A549 (cell line): ENCODE data around the gene NPIPB8. TPM values are rescaled to one million over a fixed set of nuclear protein-coding genes. Genes with fewer than 3 reads are reported as not detected.
"Not testable (repeated sequence)": the region's sequence is repeated elsewhere in the genome, so short reads cannot be mapped to it uniquely, and the experiment has no call there.

Experiments used
- ATAC-seq, 2 experiments: fragments of 200-7000 bp in 1 of 2; fragments of >200 bp in 1 of 2; cut with Nextera tagmentation in 1 of 2; cut with Tn5 transposase in 1 of 2; 3 replicates each; pipeline versions ENCODE4 v1.8.0 to v1.9.1; 2018 to 2020; ENCODE audit warnings: mild to moderate bottlenecking in 1 of 2, moderate library complexity in 1 of 2
- CTCF ChIA-PET: fragments of 300-600 bp; sonication (Branson Sonifier 250); formaldehyde crosslinking; extraction: SDS; loops from one replicate; lab custom pipeline; 2021; ENCODE audit warnings: antibody characterized with exemption, inconsistent platforms; lab: Yijun Ruan, JAX
- POLR2A ChIA-PET: fragments of 350-600 bp; formaldehyde crosslinking; extraction: SDS; loops from one replicate; lab custom pipeline; 2021; ENCODE audit warnings: antibody characterized with exemption, inconsistent platforms; lab: Yijun Ruan, JAX
- DNase-seq, 2 experiments: peaks; one replicate each; pipeline versions ENCODE4 v3.0.0 to v3.0.0-alpha.2; 2011 to 2016; ENCODE audit warnings: low read depth in 1 of 2, low spot score in 1 of 2
- FAIRE-seq: peaks from 2 replicates; lab custom pipeline; 2011; peaks lifted over from hg19 to GRCh38; lab: Jason Lieb, UNC
- H3K27ac ChIP-seq, 2 experiments: fragments of >200 bp; sonication (Bioruptor Twin); formaldehyde crosslinking; 3 replicates each; pipeline ENCODE4 v1.5.1; 2016 to 2017
- H3K4me1 ChIP-seq: fragments of >200 bp; sonication (Bioruptor Twin); formaldehyde crosslinking; 3 replicates; pipeline ENCODE4 v1.6.1; 2016
- H3K4me2 ChIP-seq: fragments of >200 bp; sonication (Bioruptor Twin); formaldehyde crosslinking; 3 replicates; pipeline ENCODE4 v1.6.1; 2016
- H3K4me3 ChIP-seq: fragments of >200 bp; sonication (Bioruptor Twin); formaldehyde crosslinking; 3 replicates; pipeline ENCODE4 v1.5.1; 2016
- H3K9me3 ChIP-seq: fragments of >200 bp; sonication (Bioruptor Twin); formaldehyde crosslinking; 3 replicates; pipeline ENCODE4 v1.6.1; 2016
- WGBS: methylation state at CpG from one replicate; pipeline ENCODE4 v1.1.6; 2017; ENCODE audit errors: missing lambda C conversion rate; 5-methylcytosine and 5-hydroxymethylcytosine counted together
- polyA plus RNA-seq, 4 experiments: library from polyadenylated mRNA; depleted of rRNA in 3 of 4; stranded (reverse); fragments of >200 nt; fragmentation: RNase III in 1 of 4; extraction: RNeasy Plus Mini Kit Qiagen cat#74134 plus additional on column Dnase treatment in 1 of 4; gene quantifications; 2 replicates in 3 of 4; 3 replicates in 1 of 4; pipeline ENCODE4 v1.2.3, GENCODE V29; 2011 to 2017

The NPIPB8 gene
- polyA plus RNA-seq, 2 of the 4 experiments (the other 2 are of a cell fraction) = 0.98 to 1.0 TPM

GRCh38 chr16:28689425-28689824, 51.6 kb downstream of the NPIPB8 start:
- H3K9me3 ChIP-seq, H3K4me1 ChIP-seq, ATAC-seq, H3K27ac ChIP-seq, POLR2A ChIA-PET, CTCF ChIA-PET, H3K4me3 ChIP-seq, FAIRE-seq, H3K4me2 ChIP-seq, DNase-seq: not testable (repeated sequence)
- 85% methylated on average over 3 of the region's 13 CpGs for WGBS

- H3K9me3 ChIP-seq, ATAC-seq, H3K27ac ChIP-seq, H3K4me1 ChIP-seq, H3K4me3 ChIP-seq, DNase-seq, FAIRE-seq, H3K4me2 ChIP-seq, CTCF ChIA-PET, POLR2A ChIA-PET: not testable (repeated sequence)
- WGBS = 91% methylated on average over 3 of the region's 4 CpGs
Observed at GRCh38 chr16:28691722-28692121, 53.9 kb downstream of the NPIPB8 start.

- H3K4me2 ChIP-seq, H3K4me3 ChIP-seq, DNase-seq, H3K9me3 ChIP-seq, POLR2A ChIA-PET, H3K27ac ChIP-seq, FAIRE-seq, H3K4me1 ChIP-seq, CTCF ChIA-PET: not testable (repeated sequence)
- ATAC-seq = peak; percentile 77 to 80
- 11% methylated on average over 2 of the region's 11 CpGs for WGBS
Observed at GRCh38 chr16:28693257-28693950, 55.5 kb downstream of the NPIPB8 start.

- CTCF ChIA-PET, H3K4me3 ChIP-seq, H3K4me1 ChIP-seq, FAIRE-seq, DNase-seq, POLR2A ChIA-PET, H3K27ac ChIP-seq, H3K4me2 ChIP-seq, H3K9me3 ChIP-seq: not testable (repeated sequence)
- 90% methylated on average over 2 of the region's 9 CpGs for WGBS
- ATAC-seq = peak in 1 of 2 experiments; percentile 30; a peak in 3 of 6 replicates
Observed at GRCh38 chr16:28699792-28700191, 61.9 kb downstream of the NPIPB8 start.

- WGBS = 91% methylated on average over 16 of the region's 19 CpGs
- CTCF ChIA-PET = not testable (repeated sequence)
Observed at GRCh38 chr16:28700349-28700748, 62.5 kb downstream of the NPIPB8 start.

GRCh38 chr16:28701384-28701783, 63.5 kb downstream of the NPIPB8 start:
- no CpG with 5 or more reads among the region's 8 CpGs for WGBS

More at GRCh38 chr16:28700349-28700748, 62.5 kb downstream of the NPIPB8 start:
- POLR2A ChIA-PET, H3K9me3 ChIP-seq, H3K27ac ChIP-seq, H3K4me2 ChIP-seq, DNase-seq, ATAC-seq, FAIRE-seq, H3K4me3 ChIP-seq, H3K4me1 ChIP-seq: not testable (repeated sequence)

GRCh38 chr16:28704246-28704645, 66.4 kb downstream of the NPIPB8 start:
- ATAC-seq, POLR2A ChIA-PET, H3K9me3 ChIP-seq: not testable (repeated sequence)

More at GRCh38 chr16:28701384-28701783, 63.5 kb downstream of the NPIPB8 start:
- FAIRE-seq, H3K4me2 ChIP-seq, CTCF ChIA-PET, H3K27ac ChIP-seq, H3K9me3 ChIP-seq, POLR2A ChIA-PET, DNase-seq, H3K4me1 ChIP-seq, H3K4me3 ChIP-seq: not testable (repeated sequence)
- peak; percentile 39 to 40; a peak in 3 of 6 replicates for ATAC-seq

More at GRCh38 chr16:28704246-28704645, 66.4 kb downstream of the NPIPB8 start:
- H3K27ac ChIP-seq, H3K4me1 ChIP-seq, H3K4me2 ChIP-seq, H3K4me3 ChIP-seq, DNase-seq, CTCF ChIA-PET: not testable (repeated sequence)
- FAIRE-seq = peak; percentile 49
- WGBS = 100% methylated on average over 3 of the region's 7 CpGs

Other genes starting within 250 kb of the NPIPB8 start
- 33.1 and 77.6 TPM in 2 replicates for gene EIF3CL, start 234.2 kb upstream of the NPIPB8 start, polyA plus RNA-seq (2011; rRNA removed)
- 131 to 146 TPM (median 138 TPM) in 3 replicates for gene EIF3CL, start 234.2 kb upstream of the NPIPB8 start, polyA plus RNA-seq (2017; fragmentation: RNase III; extraction: RNeasy Plus Mini Kit Qiagen cat#74134 plus additional on column Dnase treatment)
- gene NPIPB7, start 165.7 kb upstream of the NPIPB8 start, polyA plus RNA-seq (2011; rRNA removed) = 0.13 and 0.38 TPM in 2 replicates
- 0.61 to 0.80 TPM (median 0.66 TPM) in 3 replicates for gene NPIPB7, start 165.7 kb upstream of the NPIPB8 start, polyA plus RNA-seq (2017; fragmentation: RNase III; extraction: RNeasy Plus Mini Kit Qiagen cat#74134 plus additional on column Dnase treatment)
- 17.4 and 22.3 TPM in 2 replicates for gene CLN3, start 146.0 kb upstream of the NPIPB8 start, polyA plus RNA-seq (2011; rRNA removed)
- gene CLN3, start 146.0 kb upstream of the NPIPB8 start, polyA plus RNA-seq (2017; fragmentation: RNase III; extraction: RNeasy Plus Mini Kit Qiagen cat#74134 plus additional on column Dnase treatment) = 18.0 to 22.2 TPM (median 21.5 TPM) in 3 replicates
- gene APOBR, start 143.4 kb upstream of the NPIPB8 start, polyA plus RNA-seq (2011; rRNA removed) = 0.01 TPM in 1 of 2 replicates, not detected in the other
- 0.05 to 0.08 TPM (median 0.07 TPM) in 3 replicates for gene APOBR, start 143.4 kb upstream of the NPIPB8 start, polyA plus RNA-seq (2017; fragmentation: RNase III; extraction: RNeasy Plus Mini Kit Qiagen cat#74134 plus additional on column Dnase treatment)
- not detected in 2 replicates for gene IL27, start 131.2 kb upstream of the NPIPB8 start, polyA plus RNA-seq (2011; rRNA removed)
- gene IL27, start 131.2 kb upstream of the NPIPB8 start, polyA plus RNA-seq (2017; fragmentation: RNase III; extraction: RNeasy Plus Mini Kit Qiagen cat#74134 plus additional on column Dnase treatment) = not detected in 3 replicates
- 19.0 and 47.8 TPM in 2 replicates for gene NUPR1, start 99.1 kb upstream of the NPIPB8 start, polyA plus RNA-seq (2011; rRNA removed)
- gene NUPR1, start 99.1 kb upstream of the NPIPB8 start, polyA plus RNA-seq (2017; fragmentation: RNase III; extraction: RNeasy Plus Mini Kit Qiagen cat#74134 plus additional on column Dnase treatment) = 24.5 to 29.3 TPM (median 25.9 TPM) in 3 replicates
- gene SGF29, start 84.1 kb upstream of the NPIPB8 start, polyA plus RNA-seq (2011; rRNA removed) = 3.3 and 4.5 TPM in 2 replicates
- 19.3 to 20.8 TPM (median 20.3 TPM) in 3 replicates for gene SGF29, start 84.1 kb upstream of the NPIPB8 start, polyA plus RNA-seq (2017; fragmentation: RNase III; extraction: RNeasy Plus Mini Kit Qiagen cat#74134 plus additional on column Dnase treatment)
- 0.06 and 0.17 TPM in 2 replicates for gene SULT1A2, start 41.0 kb upstream of the NPIPB8 start, polyA plus RNA-seq (2011; rRNA removed)
- gene SULT1A2, start 41.0 kb upstream of the NPIPB8 start, polyA plus RNA-seq (2017; fragmentation: RNase III; extraction: RNeasy Plus Mini Kit Qiagen cat#74134 plus additional on column Dnase treatment) = 0.09 to 0.18 TPM in 2 of 3 replicates, not detected in the other
- gene SULT1A1, start 28.0 kb upstream of the NPIPB8 start, polyA plus RNA-seq (2011; rRNA removed) = 2.5 and 3.5 TPM in 2 replicates
- gene SULT1A1, start 28.0 kb upstream of the NPIPB8 start, polyA plus RNA-seq (2017; fragmentation: RNase III; extraction: RNeasy Plus Mini Kit Qiagen cat#74134 plus additional on column Dnase treatment) = 4.0 to 5.2 TPM (median 4.8 TPM) in 3 replicates
- gene EIF3C, start 73.4 kb downstream of the NPIPB8 start, polyA plus RNA-seq (2011; rRNA removed) = 195 and 326 TPM in 2 replicates
- 164 to 225 TPM (median 191 TPM) in 3 replicates for gene EIF3C, start 73.4 kb downstream of the NPIPB8 start, polyA plus RNA-seq (2017; fragmentation: RNase III; extraction: RNeasy Plus Mini Kit Qiagen cat#74134 plus additional on column Dnase treatment)
- 4.6 and 4.9 TPM in 2 replicates for gene NPIPB9, start 113.7 kb downstream of the NPIPB8 start, polyA plus RNA-seq (2011; rRNA removed)
- 1.7 to 2.5 TPM (median 2.1 TPM) in 3 replicates for gene NPIPB9, start 113.7 kb downstream of the NPIPB8 start, polyA plus RNA-seq (2017; fragmentation: RNase III; extraction: RNeasy Plus Mini Kit Qiagen cat#74134 plus additional on column Dnase treatment)
- 28.4 and 42.5 TPM in 2 replicates for gene ATXN2L, start 184.9 kb downstream of the NPIPB8 start, polyA plus RNA-seq (2011; rRNA removed)
- 134 to 137 TPM (median 135 TPM) in 3 replicates for gene ATXN2L, start 184.9 kb downstream of the NPIPB8 start, polyA plus RNA-seq (2017; fragmentation: RNase III; extraction: RNeasy Plus Mini Kit Qiagen cat#74134 plus additional on column Dnase treatment)
- gene TUFM, start 208.3 kb downstream of the NPIPB8 start, polyA plus RNA-seq (2011; rRNA removed) = 139 and 159 TPM in 2 replicates
- 252 to 267 TPM (median 260 TPM) in 3 replicates for gene TUFM, start 208.3 kb downstream of the NPIPB8 start, polyA plus RNA-seq (2017; fragmentation: RNase III; extraction: RNeasy Plus Mini Kit Qiagen cat#74134 plus additional on column Dnase treatment)
- 10.7 and 12.3 TPM in 2 replicates for gene SH2B1, start 225.8 kb downstream of the NPIPB8 start, polyA plus RNA-seq (2011; rRNA removed)
- gene SH2B1, start 225.8 kb downstream of the NPIPB8 start, polyA plus RNA-seq (2017; fragmentation: RNase III; extraction: RNeasy Plus Mini Kit Qiagen cat#74134 plus additional on column Dnase treatment) = 25.9 to 31.0 TPM (median 26.7 TPM) in 3 replicates
- gene ATP2A1, start 240.4 kb downstream of the NPIPB8 start, polyA plus RNA-seq (2011; rRNA removed) = 0.96 and 1.1 TPM in 2 replicates
- 1.5 to 5.2 TPM (median 2.3 TPM) in 3 replicates for gene ATP2A1, start 240.4 kb downstream of the NPIPB8 start, polyA plus RNA-seq (2017; fragmentation: RNase III; extraction: RNeasy Plus Mini Kit Qiagen cat#74134 plus additional on column Dnase treatment)